Natural killer cell (primary cell): ENCODE data around the gene PCGF2. TPM values are rescaled to one million over a fixed set of nuclear protein-coding genes. Genes with fewer than 3 reads are reported as not detected.
A peak's percentile ranks its signal among the peaks of the same experiment; 100 is the strongest.

ENCODE experiments used
- ATAC-seq, 3 donors: fragments of 150-1000 bp in 2 of 3; fragments of 200-7000 bp in 1 of 3; cut with Tn5 transposase; 1 replicate in 1 of 3; 2 replicates in 2 of 3; pipeline ENCODE4 v1.10.0; 2021; ENCODE audit warnings: mild to moderate bottlenecking in 2 of 3, moderate library complexity in 2 of 3
- DNase-seq, 2 donors: peaks; one replicate each; pipeline versions ENCODE4 v3.0.0 to v3.0.0-alpha.2; 2013 to 2021; ENCODE audit warnings: mixed read lengths in 1 of 2
- H3K27ac ChIP-seq: one replicate; pipeline ENCODE4 v1.5.1; 2013; ENCODE audit warnings: mild to moderate bottlenecking, low read length
- H3K27me3 ChIP-seq: one replicate; pipeline ENCODE4 v1.6.1; 2013; ENCODE audit warnings: low read length; ENCODE audit not compliant: control insufficient read depth, insufficient read depth
- H3K36me3 ChIP-seq: one replicate; pipeline ENCODE4 v1.6.1; 2013; ENCODE audit warnings: low read length; ENCODE audit not compliant: control insufficient read depth, insufficient read depth
- H3K4me1 ChIP-seq: one replicate; pipeline ENCODE4 v1.6.1; 2013; ENCODE audit warnings: low read length; ENCODE audit not compliant: control insufficient read depth, insufficient read depth
- H3K4me3 ChIP-seq: one replicate; pipeline ENCODE4 v1.5.1; 2013; ENCODE audit warnings: low read length
- H3K9me3 ChIP-seq: one replicate; pipeline ENCODE4 v1.6.1; 2013; ENCODE audit warnings: low read length; ENCODE audit not compliant: control insufficient read depth, insufficient read depth
- H3K27ac Mint-ChIP-seq, 2 donors: one replicate each; pipeline ENCODE4 v1.8.0; 2022; ENCODE audit warnings: mild to moderate bottlenecking in 2 of 2, mixed read lengths in 2 of 2, moderate library complexity in 1 of 2
- H3K27me3 Mint-ChIP-seq, 2 donors: one replicate each; pipeline ENCODE4 v1.8.0; 2022; ENCODE audit warnings: low read depth in 2 of 2, mixed read lengths in 2 of 2
- H3K36me3 Mint-ChIP-seq: one replicate; pipeline ENCODE4 v1.8.0; 2022; ENCODE audit warnings: mixed read lengths
- H3K4me1 Mint-ChIP-seq, 2 donors: one replicate each; pipeline ENCODE4 v1.8.0; 2022; ENCODE audit warnings: mixed read lengths in 2 of 2
- H3K4me3 Mint-ChIP-seq: one replicate; pipeline ENCODE4 v1.8.0; 2022; ENCODE audit warnings: mild to moderate bottlenecking, moderate library complexity, mixed read lengths
- H3K9me3 Mint-ChIP-seq, 2 donors: one replicate each; pipeline ENCODE4 v1.8.0; 2022; ENCODE audit warnings: mixed read lengths in 2 of 2
- whole genome bisulfite sequencing: methylation state at CpG from one replicate; pipeline ENCODE4 v1.1.7; 2013; ENCODE audit warnings: missing lambda C conversion rate; ENCODE audit not compliant: insufficient coverage; 5-methylcytosine and 5-hydroxymethylcytosine counted together
- intact Hi-C: fragments of 100-400 bp; cut with micrococcal nuclease; formaldehyde crosslinking; loops from one replicate; pipeline ENCODE4 v1.14.2; 2022
- total RNA-seq, 4 donors: library from RNA; stranded (reverse); fragments of 120-200 nt in 1 of 4; gene quantifications; one replicate each; pipeline versions ENCODE4 v1.2.3 to v1.2.4, GENCODE V29; 2013 to 2022
- TF ChIP-seq, protein P1 (sequence below): fragments of 200-600 bp; IDR thresholded peaks from one replicate; pipeline ENCODE4 v1.8.0; 2022; ENCODE audit warnings: antibody characterized with exemption

Gene PCGF2
- total RNA-seq, 3 donors from 2014 or later (not counting 1 experiment from before 2014, with no cell fraction given) = 0.12 TPM; not detected in 2

DNA sequence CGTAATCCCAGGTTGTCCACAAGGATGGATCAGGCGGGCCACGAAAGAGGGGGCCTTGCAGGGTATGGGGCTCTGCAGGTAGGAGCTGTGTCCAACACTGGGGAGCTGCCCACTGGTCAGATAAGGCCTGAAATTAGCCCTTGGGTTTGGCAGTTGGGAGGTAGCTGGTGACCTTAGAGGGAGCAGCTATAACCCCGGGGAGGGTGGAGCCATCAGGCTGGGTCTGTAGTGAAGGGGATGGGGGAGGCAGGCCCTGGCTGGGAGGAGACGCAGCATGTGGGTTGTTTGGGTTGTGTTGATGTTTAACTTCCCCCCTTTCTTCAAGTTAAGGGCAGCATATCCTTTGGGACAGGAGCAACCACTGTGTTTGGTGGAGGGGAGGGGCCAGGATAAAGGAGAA is 37.2 kb downstream of the PCGF2 start:
- H3K27me3 ChIP-seq = no peaks in the 10 kb centered on the region
- H3K4me1 ChIP-seq = peaks cover 57% of the 10 kb centered on the region
- no peak overlapping the region for H3K4me3 ChIP-seq
- DNase-seq = no peak
- peak overlapping the region; percentile 47 for H3K4me3 Mint-ChIP-seq
- TF ChIP-seq, protein P1, sequence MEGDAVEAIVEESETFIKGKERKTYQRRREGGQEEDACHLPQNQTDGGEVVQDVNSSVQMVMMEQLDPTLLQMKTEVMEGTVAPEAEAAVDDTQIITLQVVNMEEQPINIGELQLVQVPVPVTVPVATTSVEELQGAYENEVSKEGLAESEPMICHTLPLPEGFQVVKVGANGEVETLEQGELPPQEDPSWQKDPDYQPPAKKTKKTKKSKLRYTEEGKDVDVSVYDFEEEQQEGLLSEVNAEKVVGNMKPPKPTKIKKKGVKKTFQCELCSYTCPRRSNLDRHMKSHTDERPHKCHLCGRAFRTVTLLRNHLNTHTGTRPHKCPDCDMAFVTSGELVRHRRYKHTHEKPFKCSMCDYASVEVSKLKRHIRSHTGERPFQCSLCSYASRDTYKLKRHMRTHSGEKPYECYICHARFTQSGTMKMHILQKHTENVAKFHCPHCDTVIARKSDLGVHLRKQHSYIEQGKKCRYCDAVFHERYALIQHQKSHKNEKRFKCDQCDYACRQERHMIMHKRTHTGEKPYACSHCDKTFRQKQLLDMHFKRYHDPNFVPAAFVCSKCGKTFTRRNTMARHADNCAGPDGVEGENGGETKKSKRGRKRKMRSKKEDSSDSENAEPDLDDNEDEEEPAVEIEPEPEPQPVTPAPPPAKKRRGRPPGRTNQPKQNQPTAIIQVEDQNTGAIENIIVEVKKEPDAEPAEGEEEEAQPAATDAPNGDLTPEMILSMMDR = no peak
- no peaks in the 10 kb centered on the region for H3K9me3 ChIP-seq
- H3K36me3 Mint-ChIP-seq = peaks cover 8% of the 10 kb centered on the region
- no peak for ATAC-seq
- peaks cover 60 to 72% of the 10 kb centered on the region in 2 donors for H3K4me1 Mint-ChIP-seq
- no peak overlapping the region for H3K27ac ChIP-seq
- H3K27ac Mint-ChIP-seq = peak overlapping the region; percentile 73
- H3K36me3 ChIP-seq = peaks cover 79% of the 10 kb centered on the region
- no peaks in the 10 kb centered on the region for H3K9me3 Mint-ChIP-seq
- H3K27me3 Mint-ChIP-seq = no peaks in the 10 kb centered on the region
- intact Hi-C loops = no loop called here
- 80% methylated on average over 5 of the region's 5 CpGs for WGBS

DNA sequence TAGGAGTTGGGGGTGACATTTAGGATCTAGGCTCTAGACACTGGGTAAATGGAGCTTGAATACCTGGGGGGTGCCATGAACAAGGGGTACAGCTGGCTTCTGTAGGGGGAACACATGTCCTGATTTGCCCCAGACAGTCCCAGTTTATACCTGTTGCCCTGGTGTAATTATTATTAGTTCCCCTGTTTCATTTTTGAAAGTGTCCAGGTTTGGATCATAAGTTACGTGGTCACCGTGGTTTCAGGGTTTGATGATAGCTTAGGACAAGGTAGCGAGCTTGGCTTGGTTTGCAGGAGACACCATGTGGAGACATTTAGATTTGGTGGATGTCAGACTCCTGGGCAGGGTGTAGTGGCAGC is 37.6 kb downstream of the PCGF2 start:
- Mint-ChIP-seq H3K36me3 (peaks cover 8% of the 10 kb centered on the region), H3K4me1 (peaks cover 62 to 72% of the 10 kb centered on the region in 2 donors), H3K4me3 (peak overlapping the region; percentile 47), H3K27ac (peak overlapping the region; percentile 73), H3K9me3 (no peaks in the 10 kb centered on the region), H3K27me3 (no peaks in the 10 kb centered on the region)
- no peaks in the 10 kb centered on the region for H3K9me3 ChIP-seq
- no peak overlapping the region for H3K4me3 ChIP-seq
- ATAC-seq = no peak
- peaks cover 75% of the 10 kb centered on the region for H3K36me3 ChIP-seq
- intact Hi-C loops = no loop called here
- no peak overlapping the region for H3K27ac ChIP-seq
- DNase-seq = no peak
- WGBS = 92% methylated on average over 3 of the region's 3 CpGs
- peaks cover 59% of the 10 kb centered on the region for H3K4me1 ChIP-seq
- H3K27me3 ChIP-seq = no peaks in the 10 kb centered on the region
- TF ChIP-seq, protein P1 = no peak

DNA sequence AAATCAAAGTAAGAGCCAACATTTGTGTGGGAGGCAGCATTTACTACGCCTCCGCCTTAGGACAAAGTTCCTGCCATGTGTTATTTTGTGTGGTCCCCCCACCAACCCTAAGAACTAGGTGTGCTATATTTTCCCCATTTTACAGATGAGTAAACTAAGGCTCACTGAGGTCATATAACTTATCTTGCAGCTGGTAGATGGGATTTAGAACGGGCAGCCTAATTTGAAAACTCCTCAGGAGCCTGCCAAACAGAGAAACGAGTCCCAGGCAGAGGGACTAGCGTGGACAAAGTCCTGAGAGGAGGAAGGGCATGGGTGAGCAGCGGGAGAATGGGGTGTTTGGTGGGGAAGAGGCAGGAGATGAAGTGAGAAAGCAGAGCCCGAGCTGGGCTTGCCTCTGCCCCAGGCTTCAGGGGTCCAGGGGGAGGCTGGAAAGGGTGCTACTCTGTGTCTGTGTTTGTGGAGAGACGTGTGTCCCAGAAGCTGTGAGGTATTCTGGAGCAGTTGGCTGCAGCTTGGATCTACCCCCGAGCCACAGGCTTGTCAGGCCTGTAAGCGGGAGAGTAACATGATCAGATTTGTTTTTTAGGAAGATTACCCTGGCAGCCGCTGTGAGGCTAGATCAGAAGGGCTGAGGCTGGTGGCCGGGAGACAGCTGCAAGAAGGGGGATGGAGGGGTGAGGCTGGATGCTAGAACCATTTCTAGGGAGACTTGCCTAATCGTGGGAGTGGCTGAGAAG is 38.1 kb downstream of the PCGF2 start:
- Mint-ChIP-seq H3K27ac (peak overlapping the region; percentile 73), H3K36me3 (peaks cover 8% of the 10 kb centered on the region), H3K4me3 (peak overlapping the region; percentile 47), H3K4me1 (peaks cover 62 to 68% of the 10 kb centered on the region in 2 donors), H3K9me3 (no peaks in the 10 kb centered on the region), H3K27me3 (no peaks in the 10 kb centered on the region)
- intact Hi-C loops = loop anchor here (10.0 kb wide), 1 partner anchor 45 kb away; the partner anchor contains the start of gene PSMB3
- TF ChIP-seq, protein P1 = no peak
- peaks cover 59% of the 10 kb centered on the region for H3K4me1 ChIP-seq
- peaks cover 70% of the 10 kb centered on the region for H3K36me3 ChIP-seq
- WGBS = 93% methylated on average over 13 of the region's 13 CpGs
- H3K9me3 ChIP-seq = no peaks in the 10 kb centered on the region
- H3K4me3 ChIP-seq = no peak overlapping the region
- ATAC-seq = no peak
- no peaks in the 10 kb centered on the region for H3K27me3 ChIP-seq
- no peak for DNase-seq
- no peak overlapping the region for H3K27ac ChIP-seq
